NCI-H748 (cell line): ENCODE data around the gene FOXP1.
"Not testable (repeated sequence)": the region's sequence is repeated elsewhere in the genome, so short reads cannot be mapped to it uniquely, and the experiment has no call there.

Experiments
- DNase-seq: peaks from one replicate; lab custom pipeline; 2025; ENCODE audit not compliant: unreplicated experiment; lab: John Stamatoyannopoulos, UW

FOXP1 gene

DNA sequence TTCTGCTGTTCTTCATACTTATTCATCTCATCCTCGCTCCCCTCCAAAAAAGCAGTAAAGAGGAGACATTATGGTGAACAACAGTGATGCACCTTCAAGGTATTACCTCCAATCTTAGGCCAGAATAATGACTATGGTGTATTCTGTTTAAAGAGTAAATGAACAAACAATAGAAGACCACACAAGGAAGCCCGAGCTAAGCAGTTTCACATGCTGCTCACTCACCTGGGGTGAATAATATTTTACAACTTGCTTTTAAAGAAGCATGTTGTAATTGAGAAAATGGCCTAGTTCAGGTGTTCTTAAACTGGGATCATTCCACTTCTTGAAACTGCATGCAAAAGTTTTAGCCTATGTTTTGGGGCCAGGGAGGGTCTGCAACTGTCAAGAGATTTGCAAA lies 581.2 kb downstream of the FOXP1 start:
- no peak for DNase-seq

DNA sequence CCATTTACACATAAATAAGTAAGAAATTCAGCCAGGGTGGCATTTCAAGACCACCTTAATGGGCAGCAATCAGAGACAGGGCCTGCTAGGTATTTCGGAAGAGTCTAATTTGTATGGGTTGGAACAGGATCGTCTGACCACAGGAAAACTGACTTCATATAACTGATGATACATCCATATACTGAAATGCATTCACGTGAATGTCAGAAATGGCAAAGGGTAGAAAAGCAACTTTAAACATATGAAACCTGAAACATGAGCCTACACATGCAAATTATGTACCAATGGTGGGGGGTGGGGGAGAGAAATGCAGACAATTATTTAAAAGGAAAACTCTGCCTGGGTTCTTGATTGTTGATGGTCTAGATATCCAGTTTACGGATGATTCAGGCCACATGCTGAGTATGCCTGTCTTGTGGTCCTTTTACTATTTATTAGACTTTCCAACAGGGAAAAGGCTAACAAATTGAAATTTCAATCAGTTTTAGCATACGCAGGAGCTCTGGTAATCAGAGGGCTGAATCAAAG lies 582.2 kb downstream of the FOXP1 start:
- no peak for DNase-seq

DNA sequence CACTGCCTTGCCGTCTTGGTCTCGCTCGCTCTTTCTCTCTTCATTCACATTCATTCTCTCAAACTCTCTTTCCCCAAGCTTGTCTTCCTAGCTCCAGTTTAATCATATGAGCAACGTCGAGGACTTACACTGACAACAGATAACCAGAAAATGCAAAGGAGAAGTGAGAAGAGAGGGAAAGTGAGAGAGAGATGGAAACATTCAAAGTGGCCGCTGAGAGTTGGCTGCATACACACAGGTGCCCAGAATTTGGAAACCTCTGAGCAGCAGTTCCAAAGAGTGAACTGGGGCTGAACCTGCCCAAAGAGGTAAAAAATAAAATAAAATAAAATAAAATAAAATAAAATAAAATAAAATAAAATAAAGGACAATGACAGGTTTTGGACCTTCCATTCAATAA lies 583.0 kb downstream of the FOXP1 start:
- no peak for DNase-seq

GRCh38 chr3:70999730-71000129 lies 583.8 kb downstream of the FOXP1 start:
- DNase-seq: no peak

GRCh38 chr3:70996082-70996481 lies 587.4 kb downstream of the FOXP1 start:
- DNase-seq: no peak

- DNase-seq: no peak
These were observed 588.9 kb downstream of the FOXP1 start for GRCh38 chr3:70994644-70995043.

GRCh38 chr3:70992562-70993204 lies 590.8 kb downstream of the FOXP1 start:
- no peak for DNase-seq

GRCh38 chr3:70992131-70992530 lies 591.4 kb downstream of the FOXP1 start:
- DNase-seq: no peak

DNA sequence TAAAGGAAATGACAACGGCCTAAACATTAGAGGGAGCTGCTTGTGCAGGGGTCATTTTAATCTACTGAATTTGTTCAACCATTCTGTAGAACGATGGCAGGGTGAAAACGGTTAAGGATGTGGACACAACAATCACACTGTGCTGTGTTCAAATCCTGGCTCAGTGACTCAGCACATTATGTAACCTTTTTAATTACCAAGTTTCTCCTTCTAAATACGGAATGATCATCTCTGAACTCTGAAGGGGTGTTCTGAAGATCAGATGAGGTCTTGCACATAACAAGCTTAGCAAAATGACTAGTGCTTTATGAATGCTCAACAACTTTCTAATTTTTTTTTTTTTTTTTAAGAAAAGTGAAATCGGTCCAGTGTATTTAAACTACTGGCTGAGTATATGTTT lies 592.8 kb downstream of the FOXP1 start:
- no peak for DNase-seq

DNA sequence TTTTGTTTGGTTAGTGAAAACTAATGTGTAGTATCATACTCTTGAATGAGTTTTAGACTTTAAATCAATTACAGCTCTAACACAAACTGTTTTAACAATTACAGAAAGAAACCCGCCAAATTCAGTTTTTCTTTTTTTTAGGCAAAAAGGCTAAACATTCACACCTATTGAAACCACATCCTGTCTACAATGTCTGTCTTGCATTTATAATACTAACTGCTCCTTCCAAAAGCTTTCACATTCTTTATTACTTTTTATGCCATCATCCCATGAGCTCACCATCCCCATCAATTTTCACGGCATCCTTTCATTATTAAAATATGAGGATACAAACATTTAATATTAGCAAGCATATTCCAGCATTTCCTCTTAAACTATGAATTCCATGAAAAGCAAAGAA lies 593.3 kb downstream of the FOXP1 start:
- no peak for DNase-seq

- no peak for DNase-seq
These were observed 594.4 kb downstream of the FOXP1 start for GRCh38 chr3:70989174-70989573.

DNA sequence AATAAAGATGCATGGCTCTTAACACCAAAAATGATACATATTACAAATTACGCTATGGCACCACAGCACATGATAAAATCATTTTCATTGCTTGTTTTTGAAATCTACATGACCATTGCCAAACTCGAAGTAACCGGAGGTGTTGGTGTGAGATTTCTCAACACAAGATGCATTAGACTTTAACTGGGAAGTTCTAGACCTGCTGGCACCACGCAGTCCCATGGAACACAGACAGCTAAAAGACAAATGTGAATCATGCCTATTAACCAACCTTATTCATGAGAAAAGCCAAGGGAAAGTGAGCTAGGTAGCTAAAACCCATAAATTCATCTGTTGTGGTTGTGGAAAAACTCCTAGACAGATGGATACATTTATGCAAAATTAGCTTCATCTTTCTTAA lies 595.4 kb downstream of the FOXP1 start:
- no peak for DNase-seq

- DNase-seq: no peak
These were observed 598.0 kb downstream of the FOXP1 start for GRCh38 chr3:70985572-70985971.

DNA sequence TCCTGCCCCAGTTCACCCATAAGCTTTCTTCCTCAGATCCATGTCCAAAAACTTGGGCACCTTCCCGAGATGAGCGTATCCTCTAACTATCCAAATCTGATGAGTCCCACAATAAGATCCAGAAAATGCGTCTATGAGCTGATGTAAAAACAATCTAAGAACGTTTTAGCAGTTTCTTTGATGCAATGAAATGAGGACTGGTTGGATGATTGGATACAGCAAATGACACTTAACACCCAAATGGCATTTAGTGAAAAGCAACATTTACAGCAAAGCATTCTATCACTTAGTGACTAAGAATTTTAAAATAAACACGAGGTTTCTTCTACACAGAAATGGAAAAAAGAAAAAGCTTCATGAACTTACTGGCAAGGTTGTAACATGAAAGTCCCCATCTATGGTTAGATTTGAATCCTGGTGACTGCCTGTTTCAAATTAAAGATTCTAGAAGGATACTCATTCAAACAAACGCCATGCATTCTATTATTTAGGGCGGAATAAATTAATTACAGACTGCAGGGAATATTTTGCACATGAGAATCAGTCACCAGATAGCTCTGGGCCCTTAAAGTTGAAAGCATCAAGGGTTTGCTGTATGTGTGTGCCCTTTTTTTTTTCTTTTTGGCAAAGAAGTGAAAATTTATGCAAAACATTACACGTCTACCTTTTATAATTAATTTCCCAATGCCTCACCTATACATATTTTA lies 598.6 kb downstream of the FOXP1 start:
- no peak for DNase-seq

DNA sequence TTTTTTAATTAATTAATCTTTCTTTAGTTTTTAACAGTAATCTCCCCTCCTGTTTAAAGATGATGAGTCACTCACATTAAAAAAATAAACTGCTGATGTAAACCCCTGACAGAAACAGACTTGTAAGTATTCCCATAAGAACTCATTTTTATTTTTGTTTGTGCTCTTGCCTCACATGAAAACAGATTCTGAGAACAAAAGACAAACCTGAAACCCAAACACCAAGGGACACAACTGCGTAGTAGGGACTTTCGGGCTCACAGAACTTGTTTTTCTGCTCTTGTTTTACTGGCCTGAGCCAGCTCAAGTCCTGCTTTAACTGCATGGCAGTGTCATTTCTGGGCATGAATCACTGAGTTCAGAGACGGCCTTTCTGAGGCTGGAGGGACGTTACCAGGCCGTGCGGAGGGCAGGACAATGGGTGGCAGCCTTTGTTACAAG lies 600.8 kb downstream of the FOXP1 start:
- peak; percentile 60 for DNase-seq

- DNase-seq: no peak
These were observed 601.2 kb downstream of the FOXP1 start for GRCh38 chr3:70982284-70982683.

- peak; percentile 76 for DNase-seq
These were observed 602.2 kb downstream of the FOXP1 start for GRCh38 chr3:70981231-70981880.

DNA sequence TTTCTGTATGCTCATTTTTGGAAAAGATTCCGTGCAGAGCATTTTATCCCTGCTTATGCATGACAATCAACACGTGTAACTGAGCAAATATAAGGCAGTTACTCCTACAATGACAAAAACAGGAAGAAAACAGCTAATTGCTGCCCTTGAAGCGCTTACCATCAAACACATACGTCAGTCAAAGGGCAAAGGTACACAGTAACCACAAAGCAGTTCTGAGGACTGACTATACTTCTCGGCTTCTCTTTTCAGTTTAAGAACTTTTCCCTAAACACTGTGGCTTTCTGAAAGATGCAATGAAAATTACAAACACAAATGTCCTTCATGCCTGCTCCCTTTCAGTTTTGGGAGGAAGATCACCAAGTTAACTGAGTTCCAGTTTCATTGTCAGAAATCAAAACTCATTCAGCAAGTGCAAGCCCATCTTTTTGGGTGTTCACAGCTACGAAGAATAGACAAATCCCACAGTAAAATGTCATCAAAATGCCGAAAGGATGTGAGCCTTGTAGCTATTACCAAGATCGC lies 602.8 kb downstream of the FOXP1 start:
- peak; percentile 41 for DNase-seq

DNA sequence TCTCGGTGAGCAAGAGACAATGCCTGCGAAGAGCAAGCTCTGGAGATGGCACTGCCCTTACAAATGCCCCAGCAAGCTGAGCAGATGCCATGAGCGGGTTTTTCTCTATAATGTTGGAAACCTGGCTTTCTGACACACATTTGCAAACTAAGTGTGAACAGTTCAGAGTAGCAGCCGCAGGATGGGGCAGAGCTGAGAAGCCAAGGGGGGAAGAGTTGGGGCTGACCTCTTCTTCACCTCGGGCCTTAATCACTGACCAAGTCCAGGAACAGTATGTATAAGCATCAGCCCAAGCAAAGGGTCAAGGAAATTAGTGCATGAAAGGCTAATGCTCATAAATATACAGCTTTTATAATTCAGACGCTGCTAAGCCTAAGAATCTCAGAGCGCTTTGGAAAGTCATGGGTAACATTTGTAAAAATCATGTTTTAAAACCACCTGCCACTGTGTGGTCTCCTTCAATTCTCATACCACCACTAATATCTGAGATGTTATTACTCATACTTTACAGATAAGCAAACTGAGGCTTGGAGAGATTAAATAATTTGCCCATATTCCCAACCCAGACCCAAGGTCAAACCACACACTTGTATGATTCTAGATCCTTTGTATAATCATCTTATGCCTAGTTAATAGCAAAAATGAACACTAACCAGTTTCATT lies 603.4 kb downstream of the FOXP1 start:
- DNase-seq: no peak

- no peak for DNase-seq
These were observed 605.8 kb downstream of the FOXP1 start for GRCh38 chr3:70977712-70978111.

- not testable (repeated sequence) for DNase-seq
These were observed 607.5 kb downstream of the FOXP1 start for GRCh38 chr3:70975981-70976380.
